HG03097 (cell line): Measurements from ENCODE around the gene PLEKHM1.
"Not testable (repeated sequence)": the region's sequence is repeated elsewhere in the genome, so short reads cannot be mapped to it uniquely, and the experiment has no call there.

Experiments
- ATAC-seq: cut with Tn5 transposase; IDR thresholded peaks from one replicate; pipeline ENCODE4 v1.9.1; 2021; ENCODE audit not compliant: unreplicated experiment, low FRiP score

PLEKHM1 gene

DNA sequence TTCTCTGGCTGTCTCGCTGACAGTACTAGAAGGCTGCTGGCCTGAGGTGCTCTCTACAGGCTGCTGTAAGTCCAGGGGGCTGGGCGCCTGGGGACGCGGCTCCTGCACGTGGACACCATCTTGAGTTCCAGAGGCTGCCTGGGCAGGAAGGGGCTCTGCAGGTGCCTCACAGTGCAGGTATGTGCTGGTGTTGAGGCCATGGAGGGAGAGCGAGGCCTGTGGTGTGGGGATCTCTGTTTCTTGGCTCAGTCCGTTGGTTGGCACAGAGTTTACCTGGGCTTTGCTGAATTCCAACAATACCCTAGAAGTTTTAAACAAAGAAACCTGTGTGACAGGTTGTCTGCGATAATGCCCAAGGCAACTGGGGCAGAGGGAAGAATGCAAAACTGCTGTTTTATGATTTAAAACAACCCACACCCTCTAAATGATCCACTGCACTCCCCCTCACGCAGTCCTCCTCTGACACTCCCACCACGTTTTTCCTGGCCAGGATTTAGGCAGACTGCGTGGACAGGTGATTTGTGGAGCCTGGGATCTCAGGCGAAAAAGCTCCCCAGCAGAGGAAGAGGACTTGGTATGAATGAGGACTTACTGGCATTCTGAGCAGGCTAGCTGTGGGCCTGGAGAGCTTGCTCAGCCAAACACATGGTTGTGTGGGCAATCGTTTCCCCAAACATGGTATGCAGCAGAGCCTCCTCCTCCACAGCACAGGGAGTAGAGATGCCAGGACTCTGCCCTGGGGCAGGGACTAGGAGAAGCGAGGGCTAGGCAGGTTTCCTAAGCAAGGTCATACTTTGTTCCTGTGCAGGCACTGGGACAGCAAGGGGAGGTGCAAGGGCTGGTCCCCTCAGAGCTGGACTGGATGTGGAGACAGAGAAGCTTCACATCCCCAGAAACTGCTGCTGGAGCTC is 22.0 kb downstream of the PLEKHM1 start:
- not testable (repeated sequence) for ATAC-seq

GRCh38 chr17:45461524-45462327 is 28.8 kb downstream of the PLEKHM1 start:
- peak; percentile 61 for ATAC-seq

- ATAC-seq: not testable (repeated sequence)
These were observed 30.1 kb downstream of the PLEKHM1 start for GRCh38 chr17:45460422-45460821.

GRCh38 chr17:45454341-45454740 is 36.2 kb downstream of the PLEKHM1 start:
- ATAC-seq: not testable (repeated sequence)

DNA sequence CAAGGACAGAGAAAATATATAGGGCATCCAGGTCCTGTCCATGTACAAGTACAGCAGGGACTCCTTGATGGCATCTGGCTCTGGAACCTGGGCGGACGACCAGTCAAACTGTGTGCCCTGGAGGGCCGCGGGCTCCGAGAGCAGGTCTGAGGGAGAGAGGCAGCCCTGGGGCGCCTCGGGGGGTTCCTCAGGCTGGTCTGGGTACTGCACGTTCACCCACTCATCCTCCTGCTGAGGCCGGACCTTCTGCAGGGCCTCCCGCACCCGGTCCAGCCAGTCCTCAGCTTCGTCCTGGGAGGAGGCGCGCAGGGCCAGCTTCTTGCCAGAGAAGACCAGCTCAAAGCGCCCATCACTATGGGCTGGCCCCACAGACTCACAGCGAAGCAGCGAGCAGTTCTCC is 36.8 kb downstream of the PLEKHM1 start:
- not testable (repeated sequence) for ATAC-seq

DNA sequence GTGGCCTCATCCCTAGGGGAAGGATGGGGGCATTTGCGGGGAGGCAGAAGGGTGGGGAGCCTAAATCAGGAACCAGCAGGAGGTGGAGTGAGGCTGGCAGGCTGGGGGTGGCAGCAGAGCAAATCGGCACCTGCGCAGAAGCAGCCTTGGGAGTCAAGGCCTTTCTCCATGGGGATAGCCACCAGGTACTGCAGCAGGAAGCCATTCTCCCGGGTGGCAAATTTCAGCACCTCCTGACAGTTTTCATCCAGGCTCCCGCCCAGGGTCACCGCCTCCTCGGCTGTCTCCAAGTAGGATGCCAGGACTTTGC is 37.3 kb downstream of the PLEKHM1 start:
- ATAC-seq: not testable (repeated sequence)

DNA sequence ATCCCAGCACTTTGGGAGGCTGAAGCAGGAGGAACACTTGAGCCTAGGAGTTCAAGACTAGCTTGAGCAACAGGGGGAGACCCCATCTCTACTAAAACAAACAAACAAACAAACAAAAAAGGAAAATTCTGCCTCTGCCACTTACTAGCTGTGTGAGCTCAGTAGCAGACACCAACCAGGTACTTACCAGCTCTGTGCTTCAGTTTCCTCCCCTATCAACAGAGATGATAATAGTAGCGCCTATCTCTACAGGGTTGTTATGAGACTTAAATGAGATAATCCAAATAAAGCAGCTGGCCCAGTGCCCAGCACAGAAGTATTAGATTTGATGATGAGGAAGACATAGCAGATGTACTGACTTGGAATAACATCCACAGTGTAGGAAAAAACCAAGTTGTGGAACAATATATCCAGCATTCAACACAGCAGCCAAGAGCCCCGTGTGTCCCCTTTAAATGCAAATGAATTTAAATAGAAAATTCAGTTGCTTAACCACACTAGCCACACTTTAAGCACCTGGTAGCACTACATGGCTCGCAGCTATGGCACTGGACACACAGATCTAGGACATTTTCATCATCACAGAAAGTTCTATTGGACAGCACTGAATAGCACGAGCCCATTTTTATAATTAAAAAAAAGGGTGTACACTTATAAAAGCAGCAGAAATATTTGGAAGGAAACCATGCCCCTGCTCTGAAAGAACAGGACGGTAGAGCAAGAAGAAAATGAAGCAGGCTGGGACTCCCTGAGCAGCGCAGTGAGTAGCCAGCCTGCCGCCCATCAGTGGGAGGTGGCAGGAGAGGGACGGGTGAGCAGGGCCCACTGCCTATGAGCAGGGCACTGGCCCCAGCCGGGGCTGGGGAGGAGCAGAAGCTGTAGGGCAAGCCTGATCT is 37.9 kb downstream of the PLEKHM1 start:
- not testable (repeated sequence) for ATAC-seq

GRCh38 chr17:45451660-45452059 is 38.9 kb downstream of the PLEKHM1 start:
- ATAC-seq: peak; percentile 52

GRCh38 chr17:45451131-45451530 is 39.4 kb downstream of the PLEKHM1 start:
- no peak for ATAC-seq

DNA sequence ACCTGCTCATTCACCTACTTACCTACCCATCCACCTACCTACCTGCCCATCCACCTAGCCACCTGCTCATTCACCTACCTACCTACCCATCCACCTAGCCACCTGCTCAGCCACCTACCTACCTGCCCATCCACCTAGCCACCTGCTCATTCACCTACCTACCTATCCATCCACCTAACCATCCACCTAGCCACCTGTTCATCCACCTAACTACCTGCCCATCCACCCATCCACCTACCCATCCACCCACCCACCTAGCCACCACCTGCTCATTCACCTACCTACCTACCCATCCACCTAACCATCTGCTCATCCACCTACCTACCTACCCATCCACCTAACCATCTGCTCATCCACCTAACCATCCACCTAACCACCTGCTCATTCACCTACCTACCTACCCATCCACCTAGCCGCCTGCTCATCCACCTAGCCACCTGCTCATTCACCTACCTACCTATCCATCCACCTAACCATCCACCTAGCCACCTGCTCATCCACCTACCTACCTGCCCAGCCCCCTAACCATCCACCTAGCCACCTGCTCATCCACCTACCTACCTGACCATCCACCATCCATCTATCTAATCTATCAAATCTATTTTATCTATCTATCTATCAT is 40.7 kb downstream of the PLEKHM1 start:
- ATAC-seq: not testable (repeated sequence)

DNA sequence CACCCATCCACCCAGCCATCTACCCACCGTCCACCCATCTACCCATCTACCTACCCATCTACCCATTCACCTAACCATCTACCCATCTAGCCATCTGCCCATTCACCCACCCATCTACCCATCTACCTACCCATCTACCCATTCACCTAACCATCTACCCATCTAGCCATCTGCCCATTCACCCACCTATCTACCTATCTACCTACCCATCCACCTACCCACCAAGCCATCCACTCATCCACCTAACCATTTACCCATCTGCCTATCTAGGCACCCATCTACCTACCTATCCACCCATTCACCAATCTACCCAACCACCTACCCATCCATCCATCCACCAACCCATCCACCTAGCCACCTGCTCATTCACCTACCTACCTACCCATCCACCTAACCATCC is 41.3 kb downstream of the PLEKHM1 start:
- not testable (repeated sequence) for ATAC-seq

DNA sequence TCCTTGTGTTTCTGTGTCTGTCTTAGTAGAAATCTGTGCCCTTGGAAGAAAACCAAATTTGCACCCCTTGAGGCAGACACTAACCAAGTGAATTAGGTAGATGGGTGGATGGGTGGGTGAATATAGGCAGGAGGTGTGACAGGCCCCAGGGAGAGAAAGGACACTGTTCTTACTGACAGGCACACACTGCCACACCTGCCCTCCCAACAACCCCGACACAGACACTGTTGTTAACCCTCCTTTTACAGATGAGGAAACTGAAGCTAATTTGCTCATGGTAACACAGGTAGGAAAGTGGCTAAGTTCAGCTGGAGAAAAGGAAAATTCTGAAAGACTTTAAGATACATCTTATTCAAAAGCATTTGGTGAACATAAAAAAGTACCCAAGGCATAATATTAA is 42.0 kb downstream of the PLEKHM1 start:
- not testable (repeated sequence) for ATAC-seq

GRCh38 chr17:45448066-45448465 is 42.5 kb downstream of the PLEKHM1 start:
- not testable (repeated sequence) for ATAC-seq

DNA sequence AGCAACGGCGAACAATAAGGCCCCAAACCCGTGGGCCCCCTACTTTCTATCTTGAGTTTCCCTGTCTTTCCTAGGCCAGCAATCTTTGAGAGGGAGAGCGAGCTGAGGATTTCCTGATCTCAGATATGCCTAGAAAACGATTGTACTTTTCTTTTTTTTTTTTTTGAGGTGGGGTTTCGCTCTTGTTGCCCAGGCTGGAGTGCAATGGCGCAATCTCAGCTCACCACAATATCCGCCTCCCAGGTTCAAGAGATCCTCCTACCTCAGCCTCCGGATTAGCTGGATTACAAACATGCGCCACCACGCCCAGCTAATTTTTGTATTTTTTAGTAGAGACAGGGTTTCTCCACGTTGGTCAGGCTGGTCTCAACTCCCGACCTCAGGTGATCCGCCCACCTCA is 42.9 kb downstream of the PLEKHM1 start:
- ATAC-seq: not testable (repeated sequence)

DNA sequence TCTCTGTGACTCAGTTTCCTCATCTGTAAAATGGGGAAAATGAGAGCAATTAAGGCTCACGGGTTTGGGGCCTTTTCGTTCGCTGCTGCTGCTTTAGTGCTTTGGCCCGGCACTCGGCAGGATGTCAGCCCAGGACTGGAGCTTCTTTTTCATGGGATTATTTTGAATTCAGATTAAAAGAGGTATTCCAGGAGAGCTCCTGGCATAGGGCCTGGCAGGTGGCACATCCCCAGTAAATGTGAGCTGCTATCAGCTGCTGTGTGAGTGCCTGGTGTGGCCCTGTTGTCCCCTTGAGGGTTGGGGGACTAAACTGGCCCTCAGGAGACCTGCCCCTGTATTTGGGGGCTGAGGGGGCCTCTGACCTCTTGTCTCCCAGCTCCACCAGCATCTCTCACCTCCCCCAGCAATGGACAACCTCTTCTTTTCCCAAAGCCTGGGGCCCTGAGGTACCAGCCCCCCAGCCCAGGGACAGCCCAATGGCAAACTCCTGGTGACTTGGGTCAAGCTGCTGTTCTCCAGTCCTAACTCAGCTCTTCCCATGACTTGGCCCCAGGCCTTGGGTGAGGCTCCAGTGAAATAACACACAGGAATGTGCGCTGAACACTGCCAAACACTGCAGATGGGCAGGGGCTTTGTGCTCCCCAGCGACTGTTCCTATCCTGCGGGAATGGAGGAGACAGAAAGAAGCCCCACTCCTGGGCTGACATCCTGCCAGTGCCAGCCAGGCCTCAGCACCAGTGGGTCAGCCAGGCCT is 43.5 kb downstream of the PLEKHM1 start:
- ATAC-seq: not testable (repeated sequence)

- peak; percentile 41 for ATAC-seq
These were observed 44.4 kb downstream of the PLEKHM1 start for GRCh38 chr17:45445901-45446743.

GRCh38 chr17:45444856-45445820 is 45.4 kb downstream of the PLEKHM1 start:
- ATAC-seq: not testable (repeated sequence)
